Osteocyte (in vitro differentiated cells): ENCODE data around the gene LAMTOR1. TPM values are rescaled to one million over a fixed set of nuclear protein-coding genes. Genes with fewer than 3 reads are reported as not detected.

Source experiments
- DNase-seq: peaks from one replicate; pipeline ENCODE4 v3.0.0; 2021; ENCODE audit warnings: mixed read lengths; ENCODE audit not compliant: unreplicated experiment; ENCODE audit errors: extremely low spot score
- H3K27ac Mint-ChIP-seq: one replicate; pipeline ENCODE4 v1.8.0; 2021; ENCODE audit warnings: mild to moderate bottlenecking, mixed read lengths; ENCODE audit not compliant: unreplicated experiment
- H3K27me3 Mint-ChIP-seq: one replicate; pipeline ENCODE4 v1.8.0; 2021; ENCODE audit warnings: mixed read lengths; ENCODE audit not compliant: unreplicated experiment
- H3K36me3 Mint-ChIP-seq: one replicate; pipeline ENCODE4 v1.8.0; 2021; ENCODE audit warnings: mixed read lengths; ENCODE audit not compliant: unreplicated experiment
- H3K4me1 Mint-ChIP-seq: one replicate; pipeline ENCODE4 v1.8.0; 2021; ENCODE audit warnings: mixed read lengths; ENCODE audit not compliant: unreplicated experiment
- H3K4me3 Mint-ChIP-seq: one replicate; pipeline ENCODE4 v1.8.0; 2021; ENCODE audit warnings: mild to moderate bottlenecking, moderate library complexity, mixed read lengths; ENCODE audit not compliant: unreplicated experiment
- H3K9me3 Mint-ChIP-seq: one replicate; pipeline ENCODE4 v1.8.0; 2021; ENCODE audit warnings: mixed read lengths; ENCODE audit not compliant: unreplicated experiment
- total RNA-seq: library from RNA; stranded (reverse); gene quantifications from 2 replicates; pipeline ENCODE4 v1.2.1, GENCODE V29; 2021
- TF ChIP-seq, protein P1 (sequence below): fragments of 200-600 bp; sonication (generic); IDR thresholded peaks from 2 replicates; pipeline ENCODE4 v1.5.0; 2021; ENCODE audit warnings: antibody characterized with exemption, mild to moderate bottlenecking, moderate library complexity

The LAMTOR1 gene
- total RNA-seq, 1 donor from 2014 or later, result 96.8 TPM

DNA sequence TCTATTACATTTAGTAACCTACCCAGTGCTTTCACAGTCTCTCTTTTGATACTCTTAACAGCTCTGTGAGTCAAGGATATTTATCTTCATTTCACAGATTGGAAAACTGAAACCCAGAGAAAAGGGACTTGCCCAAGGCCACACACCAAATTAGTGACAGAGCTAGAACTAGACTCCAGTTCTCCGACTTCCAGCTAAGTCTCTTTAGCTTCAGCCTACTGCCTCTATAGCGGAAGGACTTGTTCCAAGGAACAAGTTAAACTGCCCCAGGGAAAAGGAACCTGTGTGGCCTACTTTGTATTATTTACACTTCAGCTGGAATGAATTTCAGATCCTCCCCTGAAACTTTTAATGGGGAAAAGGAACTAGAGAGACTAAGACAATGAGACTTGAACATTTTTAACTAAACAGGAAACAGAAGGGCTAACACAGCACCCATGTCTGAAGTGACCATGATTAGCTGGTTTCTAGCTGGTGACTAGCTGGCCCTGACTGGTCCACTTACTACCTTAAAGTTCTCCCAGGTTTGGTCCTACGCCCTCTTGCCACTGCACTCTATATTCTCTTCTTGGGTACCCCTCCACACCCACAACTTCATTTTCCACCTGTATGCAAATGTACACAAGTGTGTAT, 21.2 kb downstream of the LAMTOR1 start:
- peaks cover 4% of the 10 kb centered on the region for H3K36me3 Mint-ChIP-seq
- peak overlapping the region; percentile 99 for H3K27ac Mint-ChIP-seq
- TF ChIP-seq, protein P1, sequence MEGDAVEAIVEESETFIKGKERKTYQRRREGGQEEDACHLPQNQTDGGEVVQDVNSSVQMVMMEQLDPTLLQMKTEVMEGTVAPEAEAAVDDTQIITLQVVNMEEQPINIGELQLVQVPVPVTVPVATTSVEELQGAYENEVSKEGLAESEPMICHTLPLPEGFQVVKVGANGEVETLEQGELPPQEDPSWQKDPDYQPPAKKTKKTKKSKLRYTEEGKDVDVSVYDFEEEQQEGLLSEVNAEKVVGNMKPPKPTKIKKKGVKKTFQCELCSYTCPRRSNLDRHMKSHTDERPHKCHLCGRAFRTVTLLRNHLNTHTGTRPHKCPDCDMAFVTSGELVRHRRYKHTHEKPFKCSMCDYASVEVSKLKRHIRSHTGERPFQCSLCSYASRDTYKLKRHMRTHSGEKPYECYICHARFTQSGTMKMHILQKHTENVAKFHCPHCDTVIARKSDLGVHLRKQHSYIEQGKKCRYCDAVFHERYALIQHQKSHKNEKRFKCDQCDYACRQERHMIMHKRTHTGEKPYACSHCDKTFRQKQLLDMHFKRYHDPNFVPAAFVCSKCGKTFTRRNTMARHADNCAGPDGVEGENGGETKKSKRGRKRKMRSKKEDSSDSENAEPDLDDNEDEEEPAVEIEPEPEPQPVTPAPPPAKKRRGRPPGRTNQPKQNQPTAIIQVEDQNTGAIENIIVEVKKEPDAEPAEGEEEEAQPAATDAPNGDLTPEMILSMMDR, result no peak
- no peaks in the 10 kb centered on the region for H3K27me3 Mint-ChIP-seq
- peak overlapping the region; percentile 88 for H3K4me3 Mint-ChIP-seq
- H3K4me1 Mint-ChIP-seq, result peaks cover 28% of the 10 kb centered on the region
- no peak for DNase-seq
- H3K9me3 Mint-ChIP-seq, result no peaks in the 10 kb centered on the region

DNA sequence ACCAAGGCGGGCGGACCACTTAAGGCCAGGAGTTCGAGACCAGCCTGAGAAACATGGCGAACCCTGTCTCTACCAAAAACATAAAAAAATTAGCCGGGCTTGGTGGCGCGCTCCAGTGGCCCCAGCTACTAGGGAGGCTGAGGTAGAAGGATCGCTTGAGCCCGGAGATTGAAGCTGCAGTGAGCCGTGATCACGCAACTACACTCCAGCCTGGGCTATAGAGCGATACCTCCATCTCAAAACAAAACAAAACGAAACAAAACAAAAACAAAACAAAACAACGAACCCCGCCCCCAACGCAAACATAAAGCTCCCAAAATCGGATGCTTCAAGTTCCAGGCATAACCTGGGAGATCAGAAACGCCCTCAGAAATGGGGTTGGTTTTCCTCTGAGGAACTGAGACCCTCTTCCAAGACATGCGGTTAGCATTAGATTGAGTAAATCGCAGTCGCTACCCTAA, 21.9 kb downstream of the LAMTOR1 start:
- Mint-ChIP-seq H3K36me3 (peaks cover 4% of the 10 kb centered on the region), H3K27me3 (no peaks in the 10 kb centered on the region), H3K27ac (peak overlapping the region; percentile 99), H3K4me3 (peak overlapping the region; percentile 88), H3K4me1 (peaks cover 28% of the 10 kb centered on the region), H3K9me3 (no peaks in the 10 kb centered on the region)
- TF ChIP-seq, protein P1, result no peak
- no peak for DNase-seq

DNA sequence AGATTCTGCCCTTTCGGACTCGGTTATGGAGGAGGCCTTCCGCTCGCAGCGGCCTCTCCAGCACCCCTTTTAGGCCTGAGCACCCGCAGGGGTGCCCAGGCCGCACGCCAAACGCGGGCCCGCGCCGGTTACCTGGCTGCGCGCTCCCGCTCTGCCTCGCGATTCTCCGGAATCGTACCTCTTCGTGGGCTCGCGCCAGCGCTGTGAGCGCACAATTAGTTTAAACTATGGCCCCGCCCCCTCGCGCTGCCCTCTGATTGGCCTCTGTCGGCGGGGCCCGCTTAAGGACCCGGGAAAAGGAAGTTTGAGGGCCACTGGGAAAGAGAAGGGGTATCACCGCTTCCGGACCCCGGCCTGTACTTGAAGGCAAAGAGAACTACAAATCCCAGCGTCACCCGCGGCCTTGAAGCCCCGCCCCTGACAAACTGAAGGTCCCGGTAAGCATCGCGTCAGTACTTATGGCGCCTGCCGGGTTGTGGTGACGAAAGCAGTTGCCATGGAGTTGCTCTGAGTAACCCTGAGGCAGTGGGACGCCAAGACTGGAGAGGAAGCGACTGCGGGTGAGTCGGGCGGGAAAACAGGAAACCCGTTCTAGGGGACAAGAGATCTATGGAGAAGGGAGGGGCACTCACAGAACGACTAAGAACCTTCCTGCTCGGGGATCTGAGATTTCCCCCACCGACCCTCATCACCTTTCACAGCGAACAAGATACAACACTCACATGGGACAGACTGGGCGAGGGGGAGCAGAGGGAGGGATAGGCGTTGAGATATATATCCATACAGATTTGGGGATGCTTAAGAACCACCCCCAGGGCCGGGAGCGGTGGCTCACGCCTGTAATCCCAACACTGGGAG, 22.5 kb downstream of the LAMTOR1 start, which contains the start of the genes LRRC51 and NUMA1:
LRRC51 (plus strand) TSS at position 525 of the 858 bp plus-strand sequence. CDS start 8,234 bp downstream, outside the sequence.
NUMA1 (minus strand) TSS at position 217 of the 858 bp plus-strand sequence. CDS start 44,599 bp downstream, outside the sequence.
- TF ChIP-seq, protein P1, result no peak
- peak; percentile 99 for DNase-seq
- Mint-ChIP-seq H3K27me3 (no peaks in the 10 kb centered on the region), H3K36me3 (peaks cover 3% of the 10 kb centered on the region), H3K9me3 (no peaks in the 10 kb centered on the region), H3K27ac (peak within 1 kb of the TSS; percentile 99), H3K4me3 (peak within 1 kb of the TSS; percentile 88), H3K4me1 (peaks cover 30% of the 10 kb centered on the region)

DNA sequence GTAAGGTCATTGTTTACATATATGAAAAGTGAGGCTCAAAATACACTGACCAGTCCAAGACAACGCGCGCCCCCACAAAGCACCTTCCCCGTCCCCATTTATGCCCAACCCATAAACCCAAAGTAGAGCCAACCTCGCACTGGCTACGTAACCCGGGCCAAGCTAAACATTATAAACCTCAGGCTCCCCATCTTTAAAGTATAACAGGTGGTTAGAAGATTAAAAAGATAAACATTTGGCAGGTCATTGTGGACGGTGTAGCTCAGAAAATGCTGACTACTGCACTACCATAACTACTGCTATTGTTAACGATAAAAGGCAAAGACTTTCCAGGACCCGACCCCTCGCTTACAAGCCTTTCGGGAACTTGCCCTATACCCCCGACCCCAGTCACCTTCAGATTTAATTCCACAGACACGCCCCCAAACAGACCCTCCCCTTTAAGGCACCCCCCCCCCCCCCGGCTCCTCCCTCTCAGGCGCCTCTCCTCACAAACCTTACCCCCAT, 23.2 kb downstream of the LAMTOR1 start:
- peak overlapping the region; percentile 88 for H3K4me3 Mint-ChIP-seq
- peaks cover 4% of the 10 kb centered on the region for H3K36me3 Mint-ChIP-seq
- H3K27ac Mint-ChIP-seq, result peak overlapping the region; percentile 99
- peaks cover 30% of the 10 kb centered on the region for H3K4me1 Mint-ChIP-seq
- no peak for DNase-seq
- H3K9me3 Mint-ChIP-seq, result no peaks in the 10 kb centered on the region
- H3K27me3 Mint-ChIP-seq, result no peaks in the 10 kb centered on the region
- TF ChIP-seq, protein P1, result no peak

DNA sequence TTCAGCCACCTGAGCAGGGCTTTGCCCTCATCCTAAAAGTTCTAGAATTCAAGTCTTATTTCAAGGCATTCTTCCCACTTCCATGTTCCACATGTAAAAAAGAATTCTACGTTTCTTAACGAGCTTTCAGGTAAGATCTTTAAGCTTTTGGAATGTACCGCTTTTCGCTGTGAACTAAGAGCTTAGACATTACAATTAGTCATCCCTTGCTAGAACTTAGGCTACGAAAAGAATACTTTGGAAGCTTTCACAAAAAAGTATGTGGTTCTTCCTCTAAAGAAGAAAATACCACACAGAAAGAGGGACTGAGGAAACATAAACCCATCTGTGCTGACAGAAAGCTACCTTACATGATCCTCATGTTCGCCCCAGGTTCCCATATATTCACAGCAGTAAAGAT, 24.6 kb downstream of the LAMTOR1 start:
- peaks cover 30% of the 10 kb centered on the region for H3K4me1 Mint-ChIP-seq
- TF ChIP-seq, protein P1, result no peak
- peak overlapping the region; percentile 46 for H3K27ac Mint-ChIP-seq
- H3K9me3 Mint-ChIP-seq, result no peaks in the 10 kb centered on the region
- H3K4me3 Mint-ChIP-seq, result peak overlapping the region; percentile 88
- H3K27me3 Mint-ChIP-seq, result no peaks in the 10 kb centered on the region
- peaks cover 4% of the 10 kb centered on the region for H3K36me3 Mint-ChIP-seq
- no peak for DNase-seq
